ENCODE data around the gene CD81.

The CD81 gene

DNA sequence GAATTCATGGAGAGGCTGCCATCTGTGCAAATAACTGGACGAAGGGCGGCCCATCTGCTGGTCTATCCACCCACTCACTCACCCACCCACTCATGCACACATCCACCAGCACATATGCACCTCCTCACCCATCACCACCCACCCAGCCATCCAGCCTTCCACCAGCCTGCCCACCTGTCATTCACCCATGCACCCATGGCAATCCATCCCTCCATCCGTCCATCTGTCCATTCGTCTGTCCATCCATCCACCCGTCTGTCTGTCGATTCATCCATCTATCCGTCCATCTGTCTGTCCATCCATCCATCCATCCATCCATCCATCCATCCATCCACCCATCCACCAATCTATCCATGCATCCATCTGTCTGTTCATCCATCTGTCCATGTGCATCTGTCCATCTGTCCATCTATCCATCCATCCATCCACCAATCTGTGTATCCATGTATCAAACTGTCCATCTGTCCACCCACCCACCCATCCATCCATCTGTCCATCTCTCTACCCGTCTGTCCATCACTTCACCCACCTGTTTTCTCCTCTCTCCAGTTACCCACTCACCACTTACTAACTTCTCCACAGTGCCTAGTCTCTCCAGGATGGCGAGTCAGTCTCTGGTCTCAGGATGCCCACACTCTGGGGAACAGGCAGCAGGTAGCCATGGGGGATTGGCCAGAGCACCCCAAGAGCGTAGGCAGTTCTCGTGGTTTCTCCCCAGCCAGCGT, 58.3 kb downstream of the CD81 start:
- no peak for DNase-seq (ENCODE audit: low read depth, low spot score)

DNA sequence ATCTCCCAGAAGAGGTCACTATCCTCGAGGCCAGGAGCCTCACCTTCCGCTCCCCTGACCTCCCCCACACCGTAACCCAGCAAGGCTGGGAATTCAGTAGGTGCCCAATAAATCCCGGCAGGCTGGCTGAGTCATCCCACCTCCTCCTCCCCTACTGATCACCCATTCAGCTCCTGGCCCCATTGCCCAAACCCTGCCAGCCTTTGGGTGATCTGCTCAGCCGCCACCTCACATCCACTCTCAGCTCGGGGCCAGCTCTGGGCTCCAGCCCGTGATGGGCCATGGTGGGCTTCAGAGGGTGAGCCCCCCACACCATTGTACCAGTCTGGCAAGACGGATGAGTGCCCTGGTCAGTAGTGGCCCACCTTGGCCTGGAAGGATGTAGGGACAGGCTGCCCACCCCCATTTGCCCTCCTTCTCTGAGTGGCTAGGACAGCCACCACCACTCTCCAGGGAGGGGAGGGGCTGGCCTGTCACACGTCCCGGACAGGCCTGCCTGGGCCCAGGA, 59.0 kb downstream of the CD81 start:
- no peak for DNase-seq (ENCODE audit: low read depth, low spot score)

DNA sequence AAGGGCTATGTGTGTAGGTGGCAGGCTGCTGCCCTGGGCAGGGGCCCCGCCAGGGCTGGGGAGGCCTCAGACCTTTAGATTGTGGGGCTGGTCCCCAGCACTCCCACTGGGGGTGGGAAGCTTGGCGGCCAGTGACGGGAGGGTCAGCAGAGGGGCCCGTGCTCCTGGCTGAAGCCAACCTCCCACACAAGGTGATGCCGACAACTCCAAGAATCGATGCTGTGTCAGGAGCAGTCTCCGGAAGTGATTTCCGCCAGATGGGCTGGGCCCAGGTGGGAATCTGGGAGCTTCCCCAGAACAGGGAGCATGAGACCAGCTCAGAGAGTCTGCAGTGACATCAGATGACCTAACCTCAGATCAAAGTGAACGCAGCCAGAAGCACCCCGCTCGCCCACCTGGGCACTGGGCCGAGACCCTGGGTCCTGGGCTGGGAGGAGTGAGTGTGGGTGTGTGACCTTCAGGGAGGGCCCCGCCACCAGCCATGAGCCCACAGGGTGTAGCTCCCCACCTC, 59.5 kb downstream of the CD81 start:
- no peak for DNase-seq (ENCODE audit: low read depth, low spot score)

DNA sequence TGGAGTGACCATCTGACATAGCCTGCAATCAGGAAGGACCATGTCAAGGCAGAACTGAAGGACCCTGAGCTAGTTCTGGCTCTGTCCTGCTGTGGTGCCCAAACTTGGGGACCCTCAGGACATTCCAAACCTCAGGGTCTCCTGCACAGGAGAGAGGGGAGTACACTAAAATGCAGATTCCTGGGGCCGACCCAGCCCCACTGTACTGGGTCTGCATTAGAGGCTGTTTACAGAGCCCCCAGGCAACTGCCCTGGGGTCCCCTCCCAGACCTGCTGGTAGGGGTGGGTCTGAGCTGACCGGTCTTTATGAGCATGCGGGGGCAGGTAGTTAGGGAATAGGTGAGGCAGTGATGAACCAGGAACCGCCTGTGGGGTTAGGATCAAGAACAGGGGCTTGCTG, 60.4 kb downstream of the CD81 start:
- no peak for DNase-seq (ENCODE audit: low read depth, low spot score)

DNA sequence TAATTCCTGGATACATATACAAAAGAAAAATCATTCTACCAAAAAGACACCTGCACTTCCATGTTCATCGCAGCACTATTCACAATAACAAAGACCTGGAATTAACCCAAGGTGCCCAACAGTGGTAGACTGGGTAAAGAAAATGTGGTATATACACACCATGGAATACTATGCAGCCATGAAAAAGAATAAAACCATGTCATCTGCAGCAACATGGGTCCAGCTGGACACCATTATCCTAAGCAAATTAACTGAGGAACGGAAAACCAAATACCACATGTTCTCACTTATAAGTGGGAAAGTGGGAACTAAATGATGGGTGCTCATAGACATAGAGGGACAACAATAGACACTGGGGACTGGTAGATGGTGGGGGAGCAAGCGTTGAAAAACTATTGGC, 62.7 kb downstream of the CD81 start:
- DNase-seq (ENCODE audit: low read depth, low spot score), result no peak

DNA sequence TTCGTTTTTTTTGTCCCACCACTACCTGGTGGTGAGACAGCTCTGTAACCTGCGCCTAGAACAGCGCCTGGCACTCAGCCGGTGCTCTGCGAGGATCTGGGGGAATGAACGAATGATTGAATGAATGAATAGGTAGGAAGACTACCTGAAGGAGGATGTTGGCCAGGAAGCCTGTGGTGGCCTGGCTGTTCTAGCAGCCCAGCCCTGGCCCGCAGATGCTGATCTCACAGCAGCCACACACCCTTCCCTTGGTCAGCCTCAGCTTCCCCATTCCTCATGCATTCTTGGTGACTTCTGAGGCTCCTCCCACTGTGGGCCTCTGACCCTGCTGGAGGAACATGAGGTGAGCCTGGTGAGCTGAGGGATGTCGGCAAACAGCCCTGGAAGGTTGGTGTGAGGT, 63.5 kb downstream of the CD81 start:
- no peak for DNase-seq (ENCODE audit: low read depth, low spot score)

DNA sequence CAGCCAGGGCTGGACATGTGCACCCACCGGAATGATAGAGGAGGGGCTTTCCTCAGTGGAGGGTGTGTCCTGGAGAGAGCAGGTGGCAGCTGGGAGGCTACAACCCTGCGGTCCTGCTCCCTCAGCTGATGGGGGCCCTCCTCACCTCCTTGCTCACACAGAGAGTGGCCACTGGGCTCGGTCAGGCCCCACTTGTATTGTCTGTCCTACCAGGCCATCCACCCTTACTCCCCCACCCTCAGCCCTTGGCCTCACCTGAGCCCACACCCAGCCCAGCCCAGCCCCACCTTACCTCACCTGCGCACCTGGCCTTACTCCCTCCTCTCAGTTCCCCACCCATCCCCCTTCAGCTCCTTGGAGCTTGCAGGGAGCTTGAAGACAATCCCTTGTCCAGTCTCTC, 64.1 kb downstream of the CD81 start:
- no peak for DNase-seq (ENCODE audit: low read depth, low spot score)

DNA sequence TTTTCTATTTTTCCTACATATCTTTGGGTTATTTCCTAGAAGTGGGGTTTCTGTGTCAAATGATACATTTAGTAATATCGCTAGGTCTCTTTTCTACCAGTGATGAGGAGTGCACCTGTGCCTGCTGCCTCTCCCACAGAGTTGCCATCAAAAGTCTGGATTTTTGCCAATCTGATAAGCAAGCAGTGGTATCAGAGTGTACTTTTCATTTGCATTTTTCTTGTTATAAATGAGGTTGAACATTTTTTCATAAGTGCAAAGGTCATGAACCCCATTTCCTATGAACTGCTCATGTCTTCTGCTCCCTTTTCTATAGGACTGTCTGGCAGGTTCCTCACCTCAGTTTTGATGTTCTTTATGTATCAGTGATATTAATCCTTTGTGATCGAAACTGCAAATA, 65.5 kb downstream of the CD81 start:
- DNase-seq (ENCODE audit: low read depth, low spot score), result no peak

DNA sequence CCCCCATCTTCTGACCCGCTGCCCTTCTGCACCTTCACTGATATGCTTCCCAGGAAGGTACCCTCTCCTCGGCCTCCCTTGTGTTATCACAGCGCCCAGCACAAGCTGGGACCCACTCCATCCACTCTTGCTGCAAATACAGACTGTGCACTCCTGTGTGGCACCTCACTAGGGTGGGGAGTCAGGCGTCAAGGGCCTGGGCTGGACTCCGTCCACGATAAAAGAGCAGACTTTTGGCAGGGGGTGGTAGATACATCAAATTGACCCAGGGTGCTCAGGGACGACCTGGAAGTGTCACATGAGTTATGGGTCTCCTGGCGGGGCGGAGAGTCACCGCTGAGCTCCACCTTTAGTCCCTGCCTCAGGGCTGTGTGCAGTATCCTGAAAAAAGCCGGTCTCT, 66.3 kb downstream of the CD81 start:
- DNase-seq (ENCODE audit: low read depth, low spot score), result no peak

DNA sequence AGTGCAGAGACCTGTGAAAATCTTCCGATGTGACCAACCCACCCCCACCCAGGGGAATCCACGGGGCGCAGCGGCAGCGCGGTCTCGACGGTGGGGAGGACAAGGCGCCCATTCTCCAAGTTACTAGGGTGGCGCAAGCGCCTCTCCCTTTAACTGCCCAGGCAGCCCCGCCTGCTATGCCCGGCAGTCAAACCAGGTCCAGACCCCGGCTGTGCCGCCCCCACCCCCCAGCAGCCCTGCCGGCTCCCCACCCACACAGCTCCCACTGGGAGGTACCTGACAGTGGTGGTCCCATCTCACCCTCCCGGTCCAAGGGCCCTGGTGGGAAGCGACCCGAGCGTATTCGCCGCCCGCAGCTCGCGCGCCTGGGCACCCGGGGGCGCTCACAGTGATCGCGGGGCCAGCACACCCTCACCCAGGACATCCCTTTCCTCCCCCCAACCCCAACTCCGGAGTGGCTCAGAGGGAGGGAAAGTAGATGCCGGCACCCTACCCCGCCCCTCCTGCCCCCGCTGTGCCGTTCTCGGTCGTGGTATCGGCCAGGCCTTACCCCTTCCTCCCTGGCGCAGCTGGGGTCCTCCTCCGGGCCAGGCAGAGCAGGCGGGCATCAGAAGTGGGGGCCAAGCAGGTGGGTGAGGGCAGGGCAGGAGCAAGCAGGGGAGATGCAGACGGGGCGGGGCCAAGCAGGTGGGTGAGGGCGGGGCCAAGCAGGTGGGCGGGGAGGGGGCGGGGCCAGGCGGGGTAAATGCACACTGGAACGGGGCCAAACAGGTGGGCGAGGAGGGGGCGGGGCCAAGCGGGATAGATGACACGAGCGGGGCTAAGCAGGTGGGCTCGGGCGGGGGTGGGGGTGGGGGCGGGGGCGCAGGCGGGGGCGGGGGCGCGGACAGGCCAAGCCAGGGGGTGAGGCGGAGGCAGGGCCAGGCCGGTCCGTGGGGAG, 67.0 kb downstream of the CD81 start, which contains the start of gene TRPM5:
Gene TRPM5 (minus strand): TSS at position 634 of the 940 bp plus-strand sequence. CDS start 21,478 bp downstream, outside the sequence.
- peak; percentile 58 for DNase-seq (ENCODE audit: low read depth, low spot score)

DNA sequence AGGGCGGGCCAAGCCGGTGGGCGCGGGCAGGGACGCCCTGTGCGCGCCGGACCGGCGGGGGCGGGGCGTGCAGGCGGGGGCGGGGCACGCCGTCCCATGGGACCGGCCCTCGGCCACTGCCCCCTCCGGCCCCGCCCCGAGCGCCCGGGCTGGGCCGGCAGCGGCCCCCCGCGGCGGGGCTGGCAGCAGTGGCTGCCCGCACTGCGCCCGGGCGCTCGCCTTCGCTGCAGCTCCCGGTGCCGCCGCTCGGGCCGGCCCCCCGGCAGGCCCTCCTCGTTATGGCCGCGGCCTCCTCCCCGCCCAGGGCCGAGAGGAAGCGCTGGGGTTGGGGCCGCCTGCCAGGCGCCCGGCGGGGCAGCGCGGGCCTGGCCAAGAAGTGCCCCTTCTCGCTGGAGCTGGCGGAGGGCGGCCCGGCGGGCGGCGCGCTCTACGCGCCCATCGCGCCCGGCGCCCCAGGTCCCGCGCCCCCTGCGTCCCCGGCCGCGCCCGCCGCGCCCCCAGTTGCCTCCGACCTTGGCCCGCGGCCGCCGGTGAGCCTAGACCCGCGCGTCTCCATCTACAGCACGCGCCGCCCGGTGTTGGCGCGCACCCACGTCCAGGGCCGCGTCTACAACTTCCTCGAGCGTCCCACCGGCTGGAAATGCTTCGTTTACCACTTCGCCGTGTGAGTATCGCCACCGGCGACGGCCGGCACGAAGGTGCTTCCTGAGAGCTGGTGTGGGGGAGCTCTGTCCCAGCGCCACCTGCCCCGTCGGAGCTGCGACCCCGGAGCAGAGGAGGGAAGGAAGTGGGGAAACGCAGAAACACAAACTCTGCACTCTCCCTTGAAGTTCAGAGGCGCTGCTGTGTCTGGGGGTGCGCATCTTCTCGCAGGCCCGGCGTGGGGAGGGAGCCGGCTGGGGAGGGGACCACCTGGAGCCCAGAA, 68.0 kb downstream of the CD81 start, which contains the start of gene KCNQ1:
Gene KCNQ1 (plus strand): TSS at position 188 of the 925 bp plus-strand sequence. CDS start 91 bp downstream, at position 279.
- DNase-seq (ENCODE audit: low read depth, low spot score), result no peak

DNA sequence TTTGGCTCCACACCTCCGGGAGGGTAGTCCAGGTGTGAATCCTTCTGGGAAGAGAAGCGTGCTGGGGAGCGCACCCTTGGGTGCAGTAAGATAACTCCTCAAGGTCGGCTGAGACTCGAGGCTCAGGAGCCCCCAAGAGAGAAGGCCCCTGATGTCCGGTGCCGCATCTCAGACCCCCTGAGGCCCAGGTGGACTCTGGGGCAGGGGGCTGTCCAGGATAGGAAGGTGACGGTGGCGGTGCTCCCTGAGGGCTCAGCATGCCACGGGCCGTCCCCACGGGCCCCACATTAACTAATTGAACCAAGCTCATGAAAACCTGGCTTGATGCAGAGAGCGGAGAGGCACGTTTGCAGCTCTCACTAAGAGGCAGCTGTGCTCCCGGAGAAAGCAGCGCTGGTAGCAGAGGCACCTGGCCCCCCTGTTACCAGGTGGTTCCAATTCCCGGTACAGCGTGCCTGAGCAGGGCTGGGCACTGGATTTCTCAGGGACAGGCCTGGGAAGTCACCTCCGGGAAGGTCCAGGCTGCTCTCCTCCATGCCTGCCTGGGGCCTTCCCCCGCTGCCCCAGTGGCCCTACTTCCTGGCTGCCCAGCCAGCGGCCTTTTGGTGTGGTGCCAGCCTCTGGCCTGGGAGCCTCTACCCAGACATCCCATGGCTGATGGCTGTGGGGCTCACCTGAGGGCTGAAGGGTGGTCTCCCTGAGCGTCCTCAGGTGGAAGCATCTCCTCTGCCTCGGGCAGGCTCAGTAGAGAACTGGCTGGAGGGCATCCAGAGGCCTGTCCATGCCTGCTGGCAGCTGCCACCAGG, 68.8 kb downstream of the CD81 start:
- DNase-seq (ENCODE audit: low read depth, low spot score), result no peak

DNA sequence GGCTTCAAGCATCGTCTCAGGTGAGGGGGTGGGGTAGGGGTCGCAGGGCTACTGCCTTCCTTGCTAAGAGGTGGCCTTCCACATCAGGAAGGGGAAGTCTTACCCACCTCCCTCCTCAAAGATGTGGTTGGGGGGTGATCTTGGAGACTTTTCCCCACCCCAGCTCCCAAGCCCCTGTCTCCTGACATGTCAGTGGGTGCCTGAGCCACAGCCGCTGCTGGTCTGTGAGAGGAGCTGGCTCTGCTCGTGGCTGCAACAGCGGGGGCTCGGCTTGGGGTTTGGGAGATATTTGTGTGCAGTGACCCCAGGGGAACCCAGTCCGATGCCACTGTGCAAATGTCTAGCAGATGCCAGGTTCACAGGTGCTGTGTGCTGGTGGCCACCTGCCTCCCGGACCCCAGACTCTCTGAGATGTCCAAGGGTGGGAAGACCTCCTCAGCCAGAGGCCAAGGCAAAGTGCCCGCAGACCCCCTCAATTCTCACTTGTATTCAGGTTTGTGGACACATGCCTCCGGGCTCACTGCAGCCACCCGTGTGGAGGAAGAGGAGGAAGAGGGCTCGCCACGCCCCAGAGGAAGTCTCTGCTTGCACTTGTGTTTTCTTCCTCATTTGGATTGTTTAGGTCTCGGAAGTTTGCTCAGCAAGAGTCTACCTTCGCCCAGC, 69.6 kb downstream of the CD81 start:
- DNase-seq (ENCODE audit: low read depth, low spot score), result no peak
